ENCODE measurements around the gene RDH13.
A peak's percentile ranks its signal among the peaks of the same experiment; 100 is the strongest.

The RDH13 gene

GRCh38 chr19:55091126-55091910 lies 28.4 kb upstream of the RDH13 start:
- Histone ChIP-seq H3K36me3 (ENCODE audit: insufficient read depth) (no peaks in the 10 kb centered on the region), H3K4me2 (no peak overlapping the region), H3K9ac (no peak overlapping the region)

DNA sequence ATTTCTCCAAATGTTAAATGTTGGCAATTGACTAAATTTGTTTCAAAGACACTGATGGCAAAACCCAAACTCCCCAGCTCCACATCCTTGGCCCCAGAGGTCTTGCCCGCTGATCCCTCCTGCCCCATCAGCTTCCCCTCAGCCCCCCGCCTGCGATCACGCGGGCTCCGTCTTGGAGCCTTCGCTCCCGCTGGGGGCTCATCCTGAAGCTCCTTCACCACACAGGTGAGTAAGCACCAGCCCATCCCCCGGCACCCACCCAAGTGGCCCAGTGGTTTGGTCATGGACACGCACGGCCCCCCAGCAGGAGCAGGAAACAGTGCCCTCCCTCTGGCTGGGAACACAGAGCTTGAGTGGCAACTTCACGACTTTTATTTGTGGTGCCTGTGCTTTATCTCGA lies 27.6 kb upstream of the RDH13 start:
- Histone ChIP-seq H3K4me3 (IDR thresholded peaks at IDR 0.05; ENCODE audit: insufficient read depth, low read depth, low read length) (no peak overlapping the region), H3K9ac (no peak overlapping the region), H2AFZ (ENCODE audit: low read depth) (no peak overlapping the region), H3K4me1 (ENCODE audit: low read depth, poor library complexity, severe bottlenecking) (no peaks in the 10 kb centered on the region), H4K20me1 (ENCODE audit: insufficient read depth) (no peaks in the 10 kb centered on the region), H3K79me2 (ENCODE audit: insufficient read depth, low read depth) (no peaks in the 10 kb centered on the region), H3K4me2 (no peak overlapping the region), H3K36me3 (ENCODE audit: insufficient read depth) (no peaks in the 10 kb centered on the region), H3K27ac (no peak overlapping the region), H3K27me3 (ENCODE audit: insufficient read depth, low read depth) (no peaks in the 10 kb centered on the region)
- no peak for TF ChIP-seq CTCF (conservative IDR thresholded peaks at IDR 0.05; ENCODE audit: low read depth, low read length)

More at GRCh38 chr19:55091126-55091910, 28.4 kb upstream of the RDH13 start:
- no peaks in the 10 kb centered on the region for H3K4me1 ChIP-seq (ENCODE audit: low read depth, poor library complexity, severe bottlenecking)
- no peak overlapping the region for H3K4me3 ChIP-seq (IDR thresholded peaks at IDR 0.05; ENCODE audit: insufficient read depth, low read depth, low read length)
- no peaks in the 10 kb centered on the region for H3K27me3 ChIP-seq (ENCODE audit: insufficient read depth, low read depth)
- TF ChIP-seq CTCF (conservative IDR thresholded peaks at IDR 0.05; ENCODE audit: low read depth, low read length): no peak
- no peak overlapping the region for H2AFZ ChIP-seq (ENCODE audit: low read depth)
- H3K79me2 ChIP-seq (ENCODE audit: insufficient read depth, low read depth): no peaks in the 10 kb centered on the region
- no peak overlapping the region for H3K27ac ChIP-seq
- H4K20me1 ChIP-seq (ENCODE audit: insufficient read depth): no peaks in the 10 kb centered on the region

DNA sequence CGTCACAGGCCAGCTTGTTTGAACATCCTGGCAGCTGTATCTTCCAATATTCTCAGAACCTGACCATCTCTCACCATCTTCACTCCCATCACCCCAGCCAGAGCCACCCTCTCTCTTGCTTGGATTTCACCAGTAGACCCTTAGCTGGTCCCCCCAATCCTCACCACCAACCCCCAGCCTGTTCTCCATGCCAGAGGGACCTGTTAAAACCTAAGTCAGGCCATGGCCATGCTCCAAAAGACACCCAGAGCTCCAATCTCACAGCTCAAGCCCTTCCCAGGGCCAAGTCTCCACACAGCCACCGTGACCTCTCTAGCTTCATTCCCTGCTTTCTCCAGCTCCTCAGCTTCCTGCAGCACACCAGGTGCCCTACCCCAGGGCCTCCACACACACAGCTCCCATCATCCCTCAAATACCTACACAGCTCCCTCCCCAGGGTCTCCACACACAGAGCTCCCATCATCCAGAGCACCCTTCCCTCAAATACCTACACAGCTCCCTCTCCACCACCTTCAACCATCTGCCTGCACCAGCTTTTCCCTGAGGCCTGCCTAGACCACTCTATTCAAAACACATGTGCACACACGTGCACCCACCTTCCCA lies 26.5 kb upstream of the RDH13 start:
- H3K27ac ChIP-seq: no peak overlapping the region
- H3K9ac ChIP-seq: no peak overlapping the region
- H3K4me1 ChIP-seq (ENCODE audit: low read depth, poor library complexity, severe bottlenecking): no peaks in the 10 kb centered on the region
- H3K4me3 ChIP-seq (IDR thresholded peaks at IDR 0.05; ENCODE audit: insufficient read depth, low read depth, low read length): no peak overlapping the region
- no peak overlapping the region for H3K4me2 ChIP-seq
- no peaks in the 10 kb centered on the region for H4K20me1 ChIP-seq (ENCODE audit: insufficient read depth)
- H3K27me3 ChIP-seq (ENCODE audit: insufficient read depth, low read depth): no peaks in the 10 kb centered on the region
- no peak overlapping the region for H2AFZ ChIP-seq (ENCODE audit: low read depth)
- H3K79me2 ChIP-seq (ENCODE audit: insufficient read depth, low read depth): no peaks in the 10 kb centered on the region
- H3K36me3 ChIP-seq (ENCODE audit: insufficient read depth): no peaks in the 10 kb centered on the region
- TF ChIP-seq CTCF (conservative IDR thresholded peaks at IDR 0.05; ENCODE audit: low read depth, low read length): no peak

- Histone ChIP-seq H3K27me3 (ENCODE audit: insufficient read depth, low read depth) (no peaks in the 10 kb centered on the region; the same call in 1 of the 2 replicates), H3K27ac (no peak overlapping the region), H3K36me3 (ENCODE audit: insufficient read depth) (no peaks in the 10 kb centered on the region), H3K79me2 (ENCODE audit: insufficient read depth, low read depth) (no peaks in the 10 kb centered on the region), H3K9ac (no peak overlapping the region), H2AFZ (ENCODE audit: low read depth) (no peak overlapping the region), H3K4me3 (IDR thresholded peaks at IDR 0.05; ENCODE audit: insufficient read depth, low read depth, low read length) (no peak overlapping the region), H3K4me1 (ENCODE audit: low read depth, poor library complexity, severe bottlenecking) (no peaks in the 10 kb centered on the region), H4K20me1 (ENCODE audit: insufficient read depth) (no peaks in the 10 kb centered on the region), H3K4me2 (no peak overlapping the region)
- peak; percentile 70 for TF ChIP-seq CTCF (conservative IDR thresholded peaks at IDR 0.05; ENCODE audit: low read depth, low read length)
These were observed 25.8 kb upstream of the RDH13 start for GRCh38 chr19:55088543-55089341.

Measured in KMS-11 (cell line).